HG03575 (cell line): ENCODE results near the gene UBE2E2.

ENCODE experiments used
- ATAC-seq: cut with Tn5 transposase; IDR thresholded peaks from one replicate; pipeline ENCODE4 v1.9.1; 2021; ENCODE audit not compliant: unreplicated experiment, insufficient number of reproducible peaks, low FRiP score; ENCODE audit errors: extremely low read depth

UBE2E2 gene

DNA sequence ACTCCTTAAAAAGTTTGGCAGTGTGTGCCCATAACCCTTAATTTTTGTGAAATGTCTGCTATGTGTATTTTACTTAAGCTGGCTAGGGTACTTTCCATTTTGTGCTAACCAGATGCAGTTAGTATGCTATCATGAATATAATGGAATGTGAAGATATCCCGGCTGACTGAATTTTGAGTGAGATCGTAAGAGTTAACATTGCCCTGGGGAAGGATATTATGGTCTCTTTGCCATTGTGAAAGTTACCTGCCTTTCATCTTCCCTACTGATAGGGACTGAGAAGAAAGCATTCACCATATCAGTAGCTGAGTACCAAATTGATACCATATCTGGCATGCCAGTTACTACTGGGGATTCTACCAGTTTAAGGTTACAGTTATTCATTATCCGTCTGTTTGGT lies 243.2 kb downstream of the UBE2E2 start:
- no peak for ATAC-seq

DNA sequence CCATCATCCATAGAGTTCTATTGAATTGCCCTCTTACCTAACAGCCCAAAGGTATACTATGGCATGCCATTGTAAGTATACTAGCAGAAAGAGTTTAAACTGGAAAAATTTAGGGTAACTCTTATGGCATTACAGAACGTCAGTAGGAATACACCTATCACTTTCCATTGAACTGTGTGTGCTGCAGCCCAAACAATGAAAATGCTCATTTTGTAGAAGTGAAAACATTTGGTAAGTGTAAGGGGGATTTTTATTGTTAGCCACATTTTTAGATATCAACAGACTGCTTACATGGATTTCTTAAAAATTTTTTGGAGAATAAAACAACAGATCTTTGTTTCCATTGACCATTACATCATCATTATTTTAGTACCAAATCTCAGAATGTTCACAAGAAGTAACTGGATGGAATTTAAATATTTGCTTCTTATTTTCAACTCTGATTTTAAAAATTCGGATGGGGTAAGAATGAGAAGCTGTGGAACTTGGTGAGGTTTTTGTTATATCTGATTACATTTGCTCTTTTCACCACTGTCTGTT lies 245.9 kb downstream of the UBE2E2 start:
- no peak for ATAC-seq

DNA sequence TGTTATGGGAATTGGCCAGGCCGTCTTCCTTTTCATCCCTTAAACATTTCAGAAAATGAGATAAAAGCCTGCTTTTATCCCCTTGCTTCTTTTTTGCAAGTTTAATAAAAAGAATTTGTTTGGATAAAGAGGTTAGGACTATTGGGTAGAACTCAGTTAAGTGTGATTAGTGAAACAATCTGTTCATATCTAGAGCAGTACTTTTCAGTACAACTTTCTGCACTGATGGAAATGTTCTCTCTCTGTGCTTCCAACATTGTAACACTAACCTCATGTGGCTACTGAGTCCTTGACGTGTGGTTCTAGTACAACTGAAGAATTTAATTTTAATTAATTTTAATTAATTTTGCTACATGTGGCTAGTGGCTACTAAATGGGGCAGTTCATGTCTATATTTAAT lies 246.9 kb downstream of the UBE2E2 start:
- ATAC-seq, result no peak

DNA sequence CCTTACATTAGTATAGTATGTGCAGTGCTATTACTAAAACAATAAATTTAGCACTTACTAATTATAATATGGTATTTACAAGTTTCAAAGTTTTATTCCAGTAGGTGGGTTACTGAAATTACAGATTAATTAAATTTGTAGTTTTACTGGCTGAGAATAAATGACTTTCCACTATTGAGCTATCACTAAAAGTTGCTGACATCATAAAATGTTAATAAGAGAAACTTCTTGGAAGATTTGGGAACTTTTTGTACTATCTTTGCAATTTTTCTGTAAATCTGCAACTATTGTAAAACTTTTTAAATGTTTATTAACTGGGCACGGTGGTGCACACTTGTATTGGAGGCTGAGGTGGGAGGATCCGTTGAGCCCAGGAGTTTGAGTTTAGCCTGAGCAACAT lies 247.7 kb downstream of the UBE2E2 start:
- no peak for ATAC-seq

DNA sequence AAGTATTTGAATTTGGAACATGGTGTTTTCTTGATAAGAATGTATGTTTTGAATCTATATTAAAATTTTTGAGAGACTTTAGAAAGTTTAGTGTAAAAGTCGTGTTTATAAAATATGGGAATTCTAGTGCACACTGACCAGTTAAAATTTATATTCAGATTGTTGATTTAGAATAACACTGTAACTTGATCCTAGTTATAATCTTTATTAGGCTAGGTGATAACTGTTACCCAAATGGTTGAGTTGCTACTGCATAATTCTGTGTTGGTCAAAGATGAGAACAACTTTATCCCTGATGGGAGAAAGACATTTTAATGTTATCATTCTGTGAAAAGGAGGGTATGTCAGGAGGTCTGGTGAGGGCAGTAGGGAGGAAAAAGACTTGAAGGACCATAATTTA lies 249.3 kb downstream of the UBE2E2 start:
- no peak for ATAC-seq

DNA sequence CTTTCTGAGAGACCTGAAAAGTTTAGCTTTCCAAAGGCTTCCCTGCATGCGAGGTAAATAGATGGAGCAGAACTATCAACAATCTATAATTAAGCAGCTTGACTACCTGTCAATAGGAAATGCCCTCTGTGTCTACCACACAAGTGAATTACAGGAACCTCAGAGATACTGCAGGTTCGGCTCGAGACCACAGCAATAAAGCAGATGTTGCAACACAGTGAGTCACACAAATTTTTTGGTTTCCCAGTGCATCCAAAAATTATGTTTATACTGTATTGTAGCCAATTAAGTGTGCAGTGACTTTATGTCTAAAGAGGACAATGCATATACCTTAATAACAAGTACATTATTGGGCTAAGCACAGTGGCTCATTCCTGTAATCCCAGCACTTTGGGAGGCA lies 252.0 kb downstream of the UBE2E2 start:
- ATAC-seq, result no peak

DNA sequence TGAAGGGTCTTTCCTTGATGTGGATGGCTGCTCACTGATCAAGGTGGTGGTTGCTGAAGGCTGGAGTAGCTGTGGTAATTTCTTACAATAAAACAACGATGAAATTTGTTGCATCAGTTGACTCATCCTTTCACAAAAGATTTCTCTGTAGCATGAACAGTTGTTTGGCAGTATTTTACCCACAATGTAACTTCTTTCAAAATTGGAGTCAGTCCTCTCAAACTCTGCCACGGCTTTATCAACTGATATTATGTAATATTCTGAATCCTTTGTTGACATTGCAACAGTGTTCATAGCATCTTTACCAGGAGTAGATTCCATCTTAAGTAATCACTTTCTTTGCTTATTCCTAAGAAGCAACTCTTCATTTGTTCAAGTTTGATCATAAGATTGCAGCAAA lies 252.6 kb downstream of the UBE2E2 start:
- ATAC-seq, result no peak

DNA sequence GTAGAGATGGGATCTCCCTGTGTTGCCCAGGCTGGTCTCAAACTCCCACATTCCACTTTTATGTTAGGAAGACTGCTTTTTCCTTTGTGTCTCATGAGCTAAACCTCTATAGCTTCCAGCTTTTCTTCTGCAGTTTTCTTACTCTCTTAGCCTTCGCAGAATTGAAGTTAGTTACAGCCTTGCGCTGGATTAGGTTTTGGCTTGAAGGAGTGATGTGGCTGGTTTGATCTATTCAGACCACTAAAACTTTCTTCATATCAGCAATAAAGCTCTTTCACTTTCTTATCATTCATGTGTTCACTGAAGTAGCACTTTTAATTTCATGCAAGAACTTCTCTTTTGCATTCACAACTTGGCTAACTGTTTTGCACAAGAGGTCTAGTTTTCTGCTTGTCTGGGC lies 254.6 kb downstream of the UBE2E2 start:
- ATAC-seq, result no peak

DNA sequence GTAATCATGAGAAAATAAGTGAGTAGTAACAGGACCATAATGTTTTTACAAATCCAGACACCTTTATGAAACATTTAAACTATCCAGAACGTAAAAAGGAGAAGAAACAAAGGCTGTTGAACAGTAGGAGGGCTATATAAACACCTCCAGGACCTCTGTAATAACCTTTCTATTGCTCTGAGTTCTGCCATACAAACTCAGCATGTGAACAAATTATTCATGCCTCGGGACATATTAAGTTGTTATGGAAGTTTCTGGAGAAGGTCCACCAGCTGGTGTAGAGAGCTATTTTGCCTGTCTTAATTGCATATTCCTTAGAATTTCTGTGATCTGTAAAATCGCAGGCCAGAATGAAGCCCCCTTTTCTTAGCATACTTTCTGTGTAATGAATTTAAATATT lies 256.3 kb downstream of the UBE2E2 start:
- no peak for ATAC-seq

DNA sequence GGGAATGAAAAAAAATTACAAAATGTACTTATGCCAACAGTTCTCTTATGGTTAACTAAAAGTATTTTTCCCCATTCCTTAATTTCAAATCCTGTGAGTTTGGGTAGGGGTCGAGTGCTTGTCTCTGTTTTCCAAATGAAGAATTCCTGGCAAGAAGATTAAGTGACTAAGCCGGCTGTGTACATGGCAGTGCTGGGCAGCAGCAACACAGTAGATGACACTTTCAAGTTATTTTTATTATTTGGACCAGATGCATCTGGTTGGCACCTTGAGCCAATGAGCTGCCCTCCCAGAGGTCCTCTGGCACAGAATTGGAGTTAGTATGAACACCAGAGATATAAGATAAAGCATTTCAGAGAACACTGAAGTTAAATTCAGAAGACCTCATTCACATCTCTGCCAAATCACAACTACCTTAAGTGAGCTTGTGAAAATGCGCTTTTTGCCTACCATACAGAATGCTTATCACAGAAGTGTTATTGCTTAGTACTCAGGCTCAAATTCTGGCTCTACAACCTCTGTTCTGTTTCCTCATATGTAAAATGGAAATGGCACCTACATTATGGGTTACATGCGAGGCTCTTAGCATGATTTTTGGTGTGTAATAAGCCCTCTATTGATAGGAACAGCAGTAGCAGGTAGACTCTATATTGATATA lies 256.9 kb downstream of the UBE2E2 start:
- no peak for ATAC-seq

DNA sequence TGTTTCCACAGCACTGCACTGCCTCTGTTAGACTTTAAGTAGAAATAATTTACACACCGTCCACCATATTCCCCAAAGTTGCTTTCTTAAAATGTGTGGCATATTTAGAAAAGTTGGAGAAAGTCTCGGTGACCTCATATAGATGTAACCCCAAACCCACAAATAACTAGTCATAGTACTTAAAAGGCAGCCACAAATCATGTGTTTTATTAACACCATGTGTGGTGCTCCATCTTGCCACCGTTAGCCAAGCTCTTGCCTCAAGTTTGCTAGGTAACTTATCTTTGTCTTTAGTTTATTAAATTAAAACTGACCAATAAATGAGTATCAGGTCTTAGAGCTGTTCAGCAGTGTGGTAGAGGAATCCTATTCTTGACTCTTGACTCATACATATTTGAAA lies 257.9 kb downstream of the UBE2E2 start:
- no peak for ATAC-seq

DNA sequence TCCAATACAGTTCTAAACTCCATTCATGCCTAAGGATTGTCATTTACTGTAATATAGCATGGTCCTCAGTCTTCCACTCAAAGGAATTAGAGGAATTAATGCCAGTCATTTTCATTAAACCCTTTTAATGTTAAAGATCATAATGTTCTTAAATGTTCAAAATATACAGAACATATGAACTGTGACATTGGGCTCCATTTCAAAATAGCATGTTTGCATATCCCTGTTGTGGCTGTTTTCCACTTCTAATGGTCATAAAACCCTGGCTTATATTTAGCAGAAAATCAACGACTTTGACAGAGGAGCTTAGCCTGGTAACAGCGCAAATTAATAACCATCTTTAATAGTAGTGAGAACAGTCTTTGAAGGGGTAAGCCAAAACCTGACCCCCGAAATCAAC lies 260.7 kb downstream of the UBE2E2 start:
- ATAC-seq, result no peak

DNA sequence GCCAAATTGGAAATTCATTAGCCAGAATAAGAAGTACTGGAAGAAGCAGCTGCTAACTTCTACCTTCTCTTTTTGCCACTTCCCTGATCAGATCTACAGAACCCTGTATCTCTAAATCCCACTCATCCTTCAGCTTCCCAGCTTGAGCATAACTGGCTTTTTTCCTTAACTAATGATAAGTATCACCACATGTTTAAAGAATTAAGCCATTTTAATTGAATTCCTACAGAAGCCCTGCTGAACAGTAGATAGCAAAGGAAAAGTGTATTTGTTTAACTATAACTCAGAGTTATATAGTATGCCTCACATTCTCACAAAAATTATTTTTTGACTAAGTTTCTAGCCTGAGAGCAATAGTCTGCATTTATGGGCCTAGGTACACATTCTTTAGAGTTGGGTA lies 262.4 kb downstream of the UBE2E2 start:
- no peak for ATAC-seq

DNA sequence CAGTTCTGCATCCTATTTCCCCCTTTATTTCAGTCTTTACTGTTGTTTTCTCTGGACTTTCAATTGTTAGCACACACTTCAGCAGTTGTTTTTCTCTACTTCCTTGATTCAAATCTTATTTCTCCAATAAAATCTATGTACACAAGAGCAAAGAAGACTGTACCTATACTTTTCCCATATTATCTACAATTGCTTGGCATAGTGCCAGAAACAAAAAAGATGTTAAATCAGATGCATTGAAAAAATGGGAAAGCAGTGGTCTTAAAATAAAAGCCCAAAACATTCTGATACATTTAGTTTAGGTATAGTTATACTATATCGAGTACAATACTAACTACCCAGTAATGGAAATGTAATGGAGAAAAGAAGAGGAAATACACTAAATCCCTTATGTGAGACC lies 265.1 kb downstream of the UBE2E2 start:
- no peak for ATAC-seq

DNA sequence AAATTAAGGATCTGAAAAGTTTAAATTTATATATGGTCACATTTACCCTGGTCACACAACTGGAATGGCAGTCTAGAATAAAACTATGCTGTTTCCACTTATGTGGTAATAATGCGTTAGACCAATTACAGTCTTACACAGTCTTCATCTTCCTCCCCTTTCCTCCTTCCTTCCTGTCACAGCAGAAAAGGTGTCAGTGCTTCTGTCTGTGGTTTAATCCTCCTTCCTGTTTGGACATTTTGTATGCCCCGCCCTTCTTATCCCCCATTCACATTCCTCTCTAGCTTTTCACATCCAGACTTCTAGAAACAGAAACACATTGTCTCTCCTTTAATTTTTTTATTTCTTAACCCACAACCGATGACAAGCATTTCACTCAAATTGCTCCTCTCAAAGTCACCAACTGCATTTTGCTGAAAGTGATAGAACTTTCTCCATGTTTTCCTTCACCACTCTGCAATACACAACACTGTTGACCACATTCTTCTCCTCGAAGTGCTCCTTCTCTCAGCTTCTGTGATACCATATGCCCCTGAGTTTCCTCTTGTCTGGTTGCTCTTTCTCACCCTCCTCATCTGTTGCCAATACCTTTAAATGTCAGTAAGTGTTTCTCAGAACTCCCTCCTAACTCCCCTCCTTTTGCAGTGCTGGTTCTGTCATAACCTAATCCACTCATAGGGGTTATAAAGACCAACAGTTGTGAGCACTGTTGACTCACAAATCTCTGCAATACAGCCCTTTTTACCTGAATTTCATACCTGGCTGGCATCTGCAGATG lies 271.6 kb downstream of the UBE2E2 start:
- no peak for ATAC-seq

DNA sequence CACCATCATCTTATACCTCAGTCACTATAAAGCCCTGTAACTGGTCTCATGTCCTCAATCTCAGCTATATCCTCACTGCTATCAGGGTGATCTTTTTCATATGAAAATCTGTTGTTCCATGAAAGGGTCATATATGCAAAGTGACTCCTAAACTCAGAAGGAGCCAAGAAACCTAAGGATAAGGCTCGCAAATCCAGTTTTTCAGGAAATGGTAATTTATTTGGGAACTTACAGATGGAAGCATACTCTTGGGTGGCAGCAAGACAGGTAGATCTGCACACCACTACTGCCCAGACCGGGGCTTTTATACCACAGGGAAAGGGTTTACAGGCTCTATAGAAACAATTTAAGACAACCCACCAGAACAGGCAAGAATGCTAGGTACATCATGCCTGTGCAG lies 272.3 kb downstream of the UBE2E2 start:
- ATAC-seq, result no peak

DNA sequence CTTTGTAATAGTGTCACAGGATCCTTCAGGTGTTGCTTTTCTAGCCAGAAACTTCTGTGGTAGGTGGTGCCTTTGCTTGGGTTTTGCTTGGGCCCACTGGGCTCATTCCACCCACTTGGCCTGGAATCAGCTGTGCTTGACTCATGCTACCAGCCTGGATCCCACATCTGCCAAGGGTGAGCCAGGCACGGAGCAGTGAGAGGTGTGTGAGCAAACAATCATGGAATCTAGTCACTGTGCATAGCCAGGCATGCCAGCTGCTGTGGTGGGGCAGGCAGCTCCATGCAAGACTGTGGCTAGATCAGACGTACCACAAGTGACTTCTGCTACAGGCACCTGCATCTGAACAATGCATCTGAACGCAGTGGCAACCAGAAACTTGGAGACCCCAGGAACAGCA lies 275.9 kb downstream of the UBE2E2 start:
- ATAC-seq, result no peak

DNA sequence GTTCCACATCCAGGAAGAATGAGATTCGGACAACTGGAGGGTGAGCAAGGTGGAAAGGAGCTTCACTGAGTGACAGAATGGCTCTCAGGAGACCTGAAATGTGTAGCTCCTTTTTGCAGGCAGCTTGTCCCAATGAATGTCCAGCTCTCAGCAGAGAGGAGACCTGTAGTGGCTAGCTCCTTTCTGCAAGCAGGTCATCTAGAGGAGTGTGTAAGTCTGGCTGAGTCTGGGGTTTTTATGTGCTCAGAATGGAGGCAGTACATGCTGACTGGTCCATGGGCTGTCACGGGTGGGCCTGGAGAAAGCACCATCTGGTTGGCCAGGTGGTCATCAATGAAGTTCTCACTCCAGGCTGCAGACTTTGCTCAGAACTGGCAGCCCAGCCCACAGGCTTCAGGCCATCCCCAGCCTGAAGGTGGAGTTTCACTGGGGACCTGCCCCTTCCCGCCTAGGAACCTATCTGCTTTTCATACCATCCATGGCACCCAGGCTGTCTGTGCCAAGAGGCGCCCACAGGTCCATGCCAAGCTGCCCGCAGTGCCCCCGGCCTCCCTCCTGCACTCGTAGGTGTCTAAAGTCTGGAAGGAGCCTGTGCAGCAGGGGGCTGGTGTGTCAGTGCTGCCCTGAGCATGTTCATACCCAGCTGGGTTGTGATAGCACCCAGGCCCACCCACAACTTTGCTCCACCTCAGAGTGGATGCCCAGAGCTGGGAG lies 276.6 kb downstream of the UBE2E2 start:
- no peak for ATAC-seq

DNA sequence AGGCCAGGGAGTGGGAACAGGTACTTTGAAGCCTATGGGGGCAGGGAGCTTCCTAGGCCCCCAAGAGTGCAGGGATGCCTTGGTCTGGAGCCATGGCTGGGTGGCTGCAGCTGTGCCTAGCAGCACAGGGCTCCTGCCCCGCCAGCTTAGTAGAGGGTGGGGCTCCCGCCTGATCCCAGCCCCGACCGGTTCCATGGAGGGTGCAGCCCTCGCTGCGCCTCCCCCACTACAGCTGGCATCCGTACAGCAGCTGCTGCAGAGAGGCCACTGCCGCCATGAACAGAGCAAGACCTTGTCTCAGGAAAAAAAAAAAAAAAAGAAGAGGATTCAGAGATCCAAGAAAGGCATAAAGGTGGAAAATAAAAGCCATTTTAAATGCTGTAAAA lies 277.2 kb downstream of the UBE2E2 start:
- no peak for ATAC-seq

DNA sequence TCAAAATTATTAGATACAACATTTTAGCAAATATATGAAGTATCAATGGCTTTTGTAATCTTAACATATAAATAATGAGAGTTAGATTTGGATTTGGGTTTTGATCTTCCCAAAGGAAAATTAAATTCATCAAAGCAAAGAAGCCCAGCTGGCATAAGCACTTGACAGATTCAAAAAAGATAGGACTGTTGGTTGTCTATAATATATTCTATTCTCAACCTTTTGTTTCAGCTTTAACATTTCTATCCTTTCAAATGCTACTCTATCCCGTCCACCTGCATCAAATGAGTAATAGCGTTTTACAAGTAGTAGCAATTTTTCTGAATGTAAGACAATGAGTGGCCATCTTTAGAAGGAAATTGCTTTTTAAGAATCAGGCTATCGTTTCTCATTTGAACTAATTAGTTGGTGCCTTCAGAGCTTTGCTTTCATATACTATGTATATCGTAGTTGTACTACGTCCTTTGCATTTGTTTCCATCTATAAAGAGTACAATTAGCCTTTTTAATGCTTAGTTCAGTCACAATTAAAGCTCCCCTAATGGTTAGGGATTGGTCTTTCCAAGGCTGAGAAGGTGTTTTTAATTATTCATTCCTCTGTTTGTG lies 278.0 kb downstream of the UBE2E2 start:
- no peak for ATAC-seq
